ENCODE data around the gene TMEM238L. TPM values are rescaled to one million over a fixed set of nuclear protein-coding genes. Genes with fewer than 3 reads are reported as not detected.

The TMEM238L gene
- total RNA-seq, 4 donors from 2014 or later, result 0.22 TPM; not detected in 3

DNA sequence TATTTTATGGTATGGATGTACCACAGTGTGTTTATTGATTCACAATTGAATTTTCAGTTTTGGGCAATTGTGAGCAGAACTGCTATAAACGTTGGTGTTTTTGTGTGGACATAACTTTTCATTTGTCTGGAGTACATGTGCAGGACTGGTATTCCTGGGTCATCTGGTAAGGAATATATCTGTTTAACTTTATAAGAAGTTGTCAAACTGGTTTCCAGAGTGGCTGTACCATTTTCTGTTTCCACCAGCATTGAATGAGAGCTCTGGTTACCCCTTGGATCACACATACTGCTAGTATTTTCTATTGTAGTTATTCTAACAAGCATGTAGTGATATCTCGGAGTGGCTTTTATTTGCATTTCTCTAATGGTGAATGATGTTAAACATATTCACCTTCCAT, 24.3 kb downstream of the TMEM238L start:
- H3K27ac ChIP-seq, result no peak overlapping the region
- H3K4me3 ChIP-seq, result no peak overlapping the region
- intact Hi-C loops (cut with DNase I; ENCODE audit: low total_unique reads), result no loop called here
- no peaks in the 10 kb centered on the region for H3K27me3 ChIP-seq
- DNase-seq, result no peak
- in situ Hi-C loops (cut with MboI; ENCODE audit: low sequenced_read_pairs in 4 of 4), result no loop called here
- TF ChIP-seq POLR2A (IDR thresholded peaks at IDR 0.05), result no peak
- TF ChIP-seq, protein P1, sequence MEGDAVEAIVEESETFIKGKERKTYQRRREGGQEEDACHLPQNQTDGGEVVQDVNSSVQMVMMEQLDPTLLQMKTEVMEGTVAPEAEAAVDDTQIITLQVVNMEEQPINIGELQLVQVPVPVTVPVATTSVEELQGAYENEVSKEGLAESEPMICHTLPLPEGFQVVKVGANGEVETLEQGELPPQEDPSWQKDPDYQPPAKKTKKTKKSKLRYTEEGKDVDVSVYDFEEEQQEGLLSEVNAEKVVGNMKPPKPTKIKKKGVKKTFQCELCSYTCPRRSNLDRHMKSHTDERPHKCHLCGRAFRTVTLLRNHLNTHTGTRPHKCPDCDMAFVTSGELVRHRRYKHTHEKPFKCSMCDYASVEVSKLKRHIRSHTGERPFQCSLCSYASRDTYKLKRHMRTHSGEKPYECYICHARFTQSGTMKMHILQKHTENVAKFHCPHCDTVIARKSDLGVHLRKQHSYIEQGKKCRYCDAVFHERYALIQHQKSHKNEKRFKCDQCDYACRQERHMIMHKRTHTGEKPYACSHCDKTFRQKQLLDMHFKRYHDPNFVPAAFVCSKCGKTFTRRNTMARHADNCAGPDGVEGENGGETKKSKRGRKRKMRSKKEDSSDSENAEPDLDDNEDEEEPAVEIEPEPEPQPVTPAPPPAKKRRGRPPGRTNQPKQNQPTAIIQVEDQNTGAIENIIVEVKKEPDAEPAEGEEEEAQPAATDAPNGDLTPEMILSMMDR (IDR thresholded peaks at IDR 0.05 in 4 of 5, conservative IDR thresholded peaks at IDR 0.05 in 1 of 5), result no peak
- no peak for ATAC-seq
- no peaks in the 10 kb centered on the region for H3K9me3 ChIP-seq
- no peaks in the 10 kb centered on the region for H3K36me3 ChIP-seq
- H3K4me1 ChIP-seq, result peaks cover 0 to under 1% of the 10 kb centered on the region in 2 donors

DNA sequence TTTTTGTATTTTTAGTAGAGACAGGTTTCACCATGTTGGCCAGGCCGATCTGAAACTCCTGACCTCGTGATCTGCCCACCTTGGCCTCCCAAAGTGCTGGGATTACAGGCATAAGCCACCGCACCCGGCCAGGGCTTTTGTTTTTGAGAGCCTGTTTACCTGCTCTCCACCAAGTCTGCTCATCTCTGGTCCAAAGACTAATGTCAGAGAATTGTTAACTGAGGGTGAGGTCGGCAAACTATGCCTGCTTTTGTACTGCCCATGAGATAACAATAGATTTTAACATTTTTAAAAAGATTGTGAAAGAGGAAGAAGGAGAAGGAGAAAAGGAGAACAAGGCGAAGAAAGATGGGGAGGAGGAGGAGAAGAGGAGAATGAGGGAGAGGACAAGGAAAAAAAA, 26.0 kb downstream of the TMEM238L start:
- in situ Hi-C loops (cut with MboI; ENCODE audit: low sequenced_read_pairs in 4 of 4), result no loop called here
- DNase-seq, result no peak
- no peak overlapping the region for H3K27ac ChIP-seq
- intact Hi-C loops (cut with DNase I; ENCODE audit: low total_unique reads), result no loop called here
- H3K4me1 ChIP-seq, result no peaks in the 10 kb centered on the region
- no peaks in the 10 kb centered on the region for H3K9me3 ChIP-seq
- no peaks in the 10 kb centered on the region for H3K36me3 ChIP-seq
- no peak overlapping the region for H3K4me3 ChIP-seq
- ATAC-seq, result no peak
- no peak for TF ChIP-seq POLR2A (IDR thresholded peaks at IDR 0.05)
- TF ChIP-seq, protein P1 (IDR thresholded peaks at IDR 0.05 in 4 of 5, conservative IDR thresholded peaks at IDR 0.05 in 1 of 5), result no peak
- no peaks in the 10 kb centered on the region for H3K27me3 ChIP-seq

DNA sequence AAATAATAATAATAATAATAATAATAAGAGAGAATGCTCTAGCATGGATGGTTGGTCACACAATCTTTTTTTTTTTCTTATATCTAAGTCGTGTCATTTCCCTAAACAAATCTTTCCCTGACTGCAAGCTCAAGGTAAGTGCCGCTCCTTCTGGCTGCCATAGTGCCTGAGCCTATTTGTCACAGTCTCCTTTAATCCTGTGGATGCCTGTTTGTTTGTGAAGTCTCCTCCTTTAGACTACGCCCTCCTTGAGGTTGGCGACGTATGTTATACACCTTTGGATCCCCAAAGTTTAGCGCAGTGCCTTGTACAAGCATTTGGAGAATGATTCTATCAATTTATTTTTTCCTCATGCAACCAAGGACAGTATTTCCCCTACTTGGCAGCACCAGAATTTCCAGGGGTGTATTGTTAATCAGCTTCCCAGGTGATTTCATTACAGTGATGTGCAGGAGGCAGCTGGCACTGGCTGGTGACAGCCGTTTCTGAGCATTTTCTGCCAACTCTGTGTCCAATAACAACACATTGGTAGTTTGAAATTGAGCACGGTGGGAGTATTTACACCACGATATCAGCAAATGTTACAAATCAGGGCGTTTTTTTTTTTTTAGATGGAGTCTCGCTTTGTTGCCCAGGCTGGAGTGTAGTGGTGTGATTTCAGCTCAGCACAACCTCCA, 26.6 kb downstream of the TMEM238L start:
- no peaks in the 10 kb centered on the region for H3K27me3 ChIP-seq
- TF ChIP-seq POLR2A (IDR thresholded peaks at IDR 0.05), result no peak
- TF ChIP-seq, protein P1 (IDR thresholded peaks at IDR 0.05 in 4 of 5, conservative IDR thresholded peaks at IDR 0.05 in 1 of 5), result no peak
- ATAC-seq (no peak), DNase-seq (no peak)
- H3K36me3 ChIP-seq, result no peaks in the 10 kb centered on the region
- no peaks in the 10 kb centered on the region for H3K9me3 ChIP-seq
- no peak overlapping the region for H3K27ac ChIP-seq
- H3K4me1 ChIP-seq, result no peaks in the 10 kb centered on the region
- H3K4me3 ChIP-seq, result no peak overlapping the region
- intact Hi-C loops (cut with DNase I; ENCODE audit: low total_unique reads) (no loop called here), in situ Hi-C loops (cut with MboI; ENCODE audit: low sequenced_read_pairs in 4 of 4) (no loop called here)

DNA sequence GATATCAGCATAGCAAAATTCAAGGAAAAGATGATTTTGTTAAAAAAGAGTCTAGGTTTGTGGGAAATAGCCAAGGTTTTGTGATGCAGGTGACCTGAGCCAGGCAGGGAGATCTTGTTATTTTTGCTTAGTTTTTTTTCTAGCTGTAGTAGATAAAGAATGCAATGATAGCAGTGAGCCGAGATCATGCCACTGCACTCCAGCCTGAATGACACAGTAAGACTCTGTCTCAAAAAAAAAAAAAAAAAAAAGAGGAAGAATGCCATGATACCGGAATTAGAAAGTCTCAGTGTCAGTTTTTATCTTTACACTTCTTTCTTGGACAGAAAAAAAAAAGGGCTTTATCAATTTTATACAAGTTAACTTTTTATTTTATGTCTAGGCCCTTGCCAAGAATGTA, 27.5 kb downstream of the TMEM238L start:
- intact Hi-C loops (cut with DNase I; ENCODE audit: low total_unique reads) (no loop called here), in situ Hi-C loops (cut with MboI; ENCODE audit: low sequenced_read_pairs in 4 of 4) (no loop called here)
- Histone ChIP-seq H3K9me3 (no peaks in the 10 kb centered on the region), H3K4me3 (no peak overlapping the region), H3K27ac (no peak overlapping the region), H3K36me3 (no peaks in the 10 kb centered on the region), H3K27me3 (no peaks in the 10 kb centered on the region), H3K4me1 (no peaks in the 10 kb centered on the region)
- TF ChIP-seq, protein P1 (IDR thresholded peaks at IDR 0.05 in 4 of 5, conservative IDR thresholded peaks at IDR 0.05 in 1 of 5), result no peak
- TF ChIP-seq POLR2A (IDR thresholded peaks at IDR 0.05), result no peak
- no peak for ATAC-seq
- no peak for DNase-seq

Data from gastrocnemius medialis (tissue), 4 donors.